CD14-positive monocyte (primary cell): ENCODE measurements around the gene ETFDH. TPM values are rescaled to one million over a fixed set of nuclear protein-coding genes. Genes with fewer than 3 reads are reported as not detected.

Source experiments
- DNase-seq, 3 donors: peaks; one replicate each; pipeline ENCODE4 v3.0.0-alpha.2; 2011 to 2022
- H2AFZ ChIP-seq: 2 replicates; pipeline ENCODE4 v1.6.0; 2012; ENCODE audit warnings: mild to moderate bottlenecking, low read depth, low read length, inconsistent platforms; ENCODE audit not compliant: insufficient read depth, poor library complexity, severe bottlenecking
- H3K27ac ChIP-seq, 2 donors: 1 replicate in 1 of 2; 2 replicates in 1 of 2; pipeline ENCODE4 v1.5.1; 2012 to 2013; ENCODE audit warnings: low read length in 2 of 2, control low read depth in 1 of 2, inconsistent platforms in 1 of 2, low read depth in 1 of 2, mild to moderate bottlenecking in 1 of 2
- H3K27me3 ChIP-seq, 2 donors: one replicate each; pipeline versions ENCODE4 v1.6.0 to v1.6.1; 2011 to 2013; ENCODE audit warnings: low read length in 2 of 2; ENCODE audit not compliant: control insufficient read depth in 2 of 2, insufficient read depth in 2 of 2
- H3K36me3 ChIP-seq, 2 donors: replicated peaks in 1 of 2; 1 replicate in 1 of 2; 2 replicates in 1 of 2; pipeline versions ENCODE4 v1.5.1 to v1.6.1; 2012 to 2013; ENCODE audit warnings: low read length in 2 of 2, control low read depth in 1 of 2, inconsistent platforms in 1 of 2, mild to moderate bottlenecking in 1 of 2; ENCODE audit not compliant: insufficient read depth in 2 of 2, control insufficient read depth in 1 of 2
- H3K4me1 ChIP-seq, 2 donors: 1 replicate in 1 of 2; 2 replicates in 1 of 2; pipeline versions ENCODE4 v1.5.1 to v1.6.1; 2012 to 2013; ENCODE audit warnings: low read length in 2 of 2, control low read depth in 1 of 2, inconsistent platforms in 1 of 2, mild to moderate bottlenecking in 1 of 2, moderate library complexity in 1 of 2; ENCODE audit not compliant: insufficient read depth in 2 of 2, control insufficient read depth in 1 of 2
- H3K4me2 ChIP-seq: replicated peaks from 2 replicates; pipeline ENCODE3; 2012; ENCODE audit warnings: low read length, moderate library complexity, mild to moderate bottlenecking; ENCODE audit not compliant: poor library complexity, severe bottlenecking; ENCODE audit errors: extremely low read depth
- H3K4me3 ChIP-seq, 3 experiments: fragments of 200-600 bp in 1 of 3; sonication (generic) in 1 of 3; replicated peaks in 1 of 3; 1 replicate in 2 of 3; 2 replicates in 1 of 3; pipeline ENCODE4 v1.5.1; 2011 to 2013; ENCODE audit warnings: low read length in 3 of 3, mild to moderate bottlenecking in 3 of 3, control low read depth in 2 of 3, low read depth in 2 of 3, inconsistent platforms in 1 of 3, moderate library complexity in 1 of 3
- H3K79me2 ChIP-seq: 2 replicates; pipeline ENCODE4 v1.6.0; 2012; ENCODE audit warnings: mild to moderate bottlenecking, control low read depth, inconsistent platforms, low read length, moderate library complexity; ENCODE audit not compliant: insufficient read depth
- H3K9ac ChIP-seq: 2 replicates; pipeline ENCODE4 v1.6.0; 2017; ENCODE audit warnings: low read length, mild to moderate bottlenecking; ENCODE audit not compliant: insufficient read depth, poor library complexity, severe bottlenecking
- H3K9me3 ChIP-seq, 2 donors: replicated peaks in 1 of 2; 1 replicate in 1 of 2; 2 replicates in 1 of 2; pipeline versions ENCODE4 v1.5.1 to v1.6.1; 2012 to 2013; ENCODE audit warnings: low read length in 2 of 2, control low read depth in 1 of 2; ENCODE audit not compliant: control insufficient read depth in 1 of 2, insufficient read depth in 1 of 2
- H4K20me1 ChIP-seq: 2 replicates; pipeline ENCODE4 v1.6.0; 2012; ENCODE audit warnings: mild to moderate bottlenecking, low read length, control low read depth, moderate library complexity; ENCODE audit not compliant: insufficient read depth
- H3K27ac Mint-ChIP-seq, 7 donors: one replicate each; pipeline ENCODE4 v1.8.0; 2020; ENCODE audit warnings: mild to moderate bottlenecking in 7 of 7, mixed read lengths in 7 of 7, moderate library complexity in 6 of 7, inconsistent platforms in 2 of 7
- H3K27me3 Mint-ChIP-seq, 3 donors: one replicate each; pipeline ENCODE4 v1.8.0; 2021 to 2022; ENCODE audit warnings: low read depth in 3 of 3, mild to moderate bottlenecking in 3 of 3, mixed read lengths in 3 of 3, moderate library complexity in 3 of 3, inconsistent platforms in 1 of 3
- H3K36me3 Mint-ChIP-seq, 2 donors: one replicate each; pipeline ENCODE4 v1.8.0; 2020; ENCODE audit warnings: mixed read lengths in 2 of 2, inconsistent platforms in 1 of 2, mild to moderate bottlenecking in 1 of 2
- H3K4me1 Mint-ChIP-seq: one replicate; pipeline ENCODE4 v1.8.0; 2020; ENCODE audit warnings: mild to moderate bottlenecking, mixed read lengths
- H3K4me3 Mint-ChIP-seq, 2 donors: one replicate each; pipeline ENCODE4 v1.8.0; 2020; ENCODE audit warnings: mild to moderate bottlenecking in 2 of 2, mixed read lengths in 2 of 2, moderate library complexity in 1 of 2
- H3K9me3 Mint-ChIP-seq, 7 donors: one replicate each; pipeline ENCODE4 v1.8.0; 2020 to 2022; ENCODE audit warnings: mixed read lengths in 7 of 7, mild to moderate bottlenecking in 6 of 7, moderate library complexity in 6 of 7, inconsistent platforms in 2 of 7
- WGBS: methylation state at CpG from one replicate; pipeline ENCODE4 v1.1.5; 2013; ENCODE audit warnings: missing lambda C conversion rate; ENCODE audit not compliant: insufficient coverage; 5-methylcytosine and 5-hydroxymethylcytosine counted together
- intact Hi-C, 2 donors: fragments of 100-400 bp; cut with micrococcal nuclease; formaldehyde crosslinking; loops; one replicate each; pipeline versions ENCODE4 v1.15.0 to v1.15.1; 2023
- polyA plus RNA-seq, 3 donors: library from polyadenylated mRNA; depleted of rRNA in 1 of 3; unstranded in 2 of 3; stranded (reverse) in 1 of 3; fragments of 300-500 nt in 2 of 3; fragments of >200 nt in 1 of 3; fragmentation: Illumina TruSeq in 2 of 3; gene quantifications; 1 replicate in 2 of 3; 2 replicates in 1 of 3; pipeline ENCODE4 v1.2.3, GENCODE V29; 2012 to 2021
- TF ChIP-seq, protein P1 (sequence below): fragments of 200-600 bp; IDR thresholded peaks from one replicate; pipeline ENCODE4 v1.8.0; 2022; ENCODE audit warnings: antibody characterized with exemption, mild to moderate bottlenecking

Gene ETFDH
- polyA plus RNA-seq, 3 donors = 11.9 to 17.8 (median 16.8) TPM

DNA sequence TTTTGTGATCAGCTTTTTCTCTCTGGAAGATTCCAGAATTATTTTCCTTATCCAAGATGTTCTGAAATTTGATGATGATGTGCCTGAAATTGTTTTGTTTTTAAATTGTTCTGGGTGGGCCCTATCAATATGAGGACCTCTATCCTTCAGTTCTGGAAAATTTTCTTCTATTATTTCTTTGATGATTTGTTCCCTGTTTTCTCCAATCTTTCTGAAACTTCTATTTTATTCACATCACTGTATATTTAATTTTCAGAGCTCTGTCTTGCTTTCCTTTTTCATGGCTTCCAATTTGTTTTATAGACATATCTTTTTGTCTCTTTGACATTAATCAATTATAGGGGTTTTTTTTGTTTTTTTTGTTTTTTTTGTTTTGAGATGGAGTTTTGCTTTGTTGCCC is 84.5 kb downstream of the ETFDH start:
- Mint-ChIP-seq H3K9me3 (peaks cover 2 to 11% (median 7%) of the 10 kb centered on the region in 7 donors), H3K27ac (no peak overlapping the region), H3K4me3 (no peak overlapping the region), H3K4me1 (peaks cover 9% of the 10 kb centered on the region), H3K36me3 (no peaks in the 10 kb centered on the region), H3K27me3 (peaks cover 0 to 8% (median 2%) of the 10 kb centered on the region in 3 donors)
- no peaks in the 10 kb centered on the region for H4K20me1 ChIP-seq
- no peaks in the 10 kb centered on the region for H3K36me3 ChIP-seq
- no peaks in the 10 kb centered on the region for H3K79me2 ChIP-seq
- intact Hi-C loops = no loop called here
- no peak overlapping the region for H3K27ac ChIP-seq
- H3K4me3 ChIP-seq = no peak overlapping the region
- H2AFZ ChIP-seq = no peak overlapping the region
- H3K4me2 ChIP-seq = no peak overlapping the region
- H3K9ac ChIP-seq = no peak overlapping the region
- no peaks in the 10 kb centered on the region for H3K9me3 ChIP-seq
- no peaks in the 10 kb centered on the region for H3K27me3 ChIP-seq
- no peak for DNase-seq
- TF ChIP-seq, protein P1, sequence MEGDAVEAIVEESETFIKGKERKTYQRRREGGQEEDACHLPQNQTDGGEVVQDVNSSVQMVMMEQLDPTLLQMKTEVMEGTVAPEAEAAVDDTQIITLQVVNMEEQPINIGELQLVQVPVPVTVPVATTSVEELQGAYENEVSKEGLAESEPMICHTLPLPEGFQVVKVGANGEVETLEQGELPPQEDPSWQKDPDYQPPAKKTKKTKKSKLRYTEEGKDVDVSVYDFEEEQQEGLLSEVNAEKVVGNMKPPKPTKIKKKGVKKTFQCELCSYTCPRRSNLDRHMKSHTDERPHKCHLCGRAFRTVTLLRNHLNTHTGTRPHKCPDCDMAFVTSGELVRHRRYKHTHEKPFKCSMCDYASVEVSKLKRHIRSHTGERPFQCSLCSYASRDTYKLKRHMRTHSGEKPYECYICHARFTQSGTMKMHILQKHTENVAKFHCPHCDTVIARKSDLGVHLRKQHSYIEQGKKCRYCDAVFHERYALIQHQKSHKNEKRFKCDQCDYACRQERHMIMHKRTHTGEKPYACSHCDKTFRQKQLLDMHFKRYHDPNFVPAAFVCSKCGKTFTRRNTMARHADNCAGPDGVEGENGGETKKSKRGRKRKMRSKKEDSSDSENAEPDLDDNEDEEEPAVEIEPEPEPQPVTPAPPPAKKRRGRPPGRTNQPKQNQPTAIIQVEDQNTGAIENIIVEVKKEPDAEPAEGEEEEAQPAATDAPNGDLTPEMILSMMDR = no peak
- H3K4me1 ChIP-seq = no peaks in the 10 kb centered on the region

DNA sequence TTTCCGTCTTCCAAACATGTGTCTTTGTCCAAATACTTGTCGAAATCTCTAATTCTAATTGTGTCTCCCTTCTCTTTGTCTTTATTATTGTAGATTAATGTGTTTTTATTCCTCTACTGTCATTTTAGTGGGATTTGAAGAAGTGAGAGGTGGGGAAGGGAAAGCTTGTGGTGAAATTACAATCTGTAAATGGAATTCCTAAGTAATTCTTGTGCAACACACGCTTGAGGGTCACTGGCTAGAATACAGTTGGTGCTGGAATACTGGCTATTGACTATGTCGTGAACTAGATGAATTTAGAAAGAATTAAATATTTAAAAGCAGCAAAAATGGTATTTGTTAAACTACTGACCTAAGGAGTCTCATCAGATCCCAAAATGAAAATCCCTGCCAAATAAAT is 86.0 kb downstream of the ETFDH start:
- H3K9me3 Mint-ChIP-seq = peaks cover 2 to 11% (median 7%) of the 10 kb centered on the region in 7 donors
- DNase-seq = no peak
- peaks cover 0 to 8% (median 3%) of the 10 kb centered on the region in 3 donors for H3K27me3 Mint-ChIP-seq
- no peak overlapping the region for H3K4me3 Mint-ChIP-seq
- Histone ChIP-seq H3K27me3 (no peaks in the 10 kb centered on the region), H3K4me1 (no peaks in the 10 kb centered on the region), H3K4me2 (no peak overlapping the region), H3K4me3 (no peak overlapping the region), H3K9ac (no peak overlapping the region), H3K9me3 (no peaks in the 10 kb centered on the region), H3K36me3 (no peaks in the 10 kb centered on the region), H3K27ac (no peak overlapping the region), H3K79me2 (no peaks in the 10 kb centered on the region), H4K20me1 (no peaks in the 10 kb centered on the region), H2AFZ (no peak overlapping the region)
- WGBS = 80% methylated on average over 1 of the region's 4 CpGs
- no peak overlapping the region for H3K27ac Mint-ChIP-seq
- H3K36me3 Mint-ChIP-seq = no peaks in the 10 kb centered on the region
- intact Hi-C loops = no loop called here
- H3K4me1 Mint-ChIP-seq = peaks cover 9% of the 10 kb centered on the region
- TF ChIP-seq, protein P1 = no peak
